GM12878 (cell line): ENCODE data around the gene POLE2. TPM values are rescaled to one million over a fixed set of nuclear protein-coding genes. Genes with fewer than 3 reads are reported as not detected.

Experiments
- BCLAF1 ChIP-seq: fragments of 450-650 bp; IDR thresholded peaks from 2 replicates; pipeline ENCODE4 v1.6.1; 2017; ENCODE audit warnings: antibody characterized with exemption, mild to moderate bottlenecking, moderate library complexity
- CHD1 ChIP-seq: IDR thresholded peaks from 2 replicates; pipeline ENCODE4 v1.6.1; 2012; ENCODE audit warnings: low read depth, low read length, improper control_type of control experiment
- CHD4 ChIP-seq: fragments of 200-600 bp; sonication (generic); IDR thresholded peaks from 2 replicates; pipeline ENCODE4 v1.6.1; 2016; ENCODE audit warnings: mild to moderate bottlenecking
- CREB1 ChIP-seq: IDR thresholded peaks from 2 replicates; pipeline ENCODE4 v1.6.1; 2012; ENCODE audit warnings: low read depth, mild to moderate bottlenecking, inconsistent platforms
- CREM ChIP-seq: IDR thresholded peaks from 2 replicates; pipeline ENCODE4 v1.6.1; 2014; ENCODE audit warnings: antibody characterized with exemption, low read depth
- ELK1 ChIP-seq: IDR thresholded peaks from 2 replicates; pipeline ENCODE4 v1.6.1; 2012; ENCODE audit warnings: low read depth, low read length, improper control_type of control experiment
- ESRRA ChIP-seq: IDR thresholded peaks from 2 replicates; pipeline ENCODE4 v1.6.1; 2012; ENCODE audit warnings: mild to moderate bottlenecking, low read length, improper control_type of control experiment
- IKZF1 ChIP-seq: fragments of 450-650 bp; conservative IDR thresholded peaks from 2 replicates; pipeline ENCODE4 v1.6.1; 2017; ENCODE audit warnings: antibody characterized with exemption, mild to moderate bottlenecking
- IRF5 ChIP-seq: fragments of 450-650 bp; IDR thresholded peaks from 2 replicates; pipeline ENCODE4 v1.6.1; 2017; ENCODE audit warnings: borderline replicate concordance
- MLLT1 ChIP-seq: fragments of 450-650 bp; IDR thresholded peaks from 2 replicates; pipeline ENCODE4 v1.6.1; 2016; ENCODE audit warnings: mild to moderate bottlenecking
- NFXL1 ChIP-seq: fragments of 450-650 bp; IDR thresholded peaks from 2 replicates; pipeline ENCODE4 v1.6.1; 2017; ENCODE audit warnings: antibody characterized with exemption, mild to moderate bottlenecking, borderline replicate concordance
- PAX5 ChIP-seq: IDR thresholded peaks from 2 replicates; pipeline ENCODE4 v1.6.1; 2011; ENCODE audit warnings: low read depth, low read length, borderline replicate concordance
- RUNX3 ChIP-seq: IDR thresholded peaks from 2 replicates; pipeline ENCODE4 v1.6.1; 2012; ENCODE audit warnings: low read length, inconsistent platforms
- SKIL ChIP-seq: fragments of 450-650 bp; IDR thresholded peaks from 2 replicates; pipeline ENCODE4 v1.6.1; 2017; ENCODE audit warnings: mild to moderate bottlenecking, low read depth, inconsistent platforms; ENCODE audit not compliant: poor library complexity, severe bottlenecking
- SMARCA5 ChIP-seq: fragments of 450-650 bp; IDR thresholded peaks from 2 replicates; pipeline ENCODE4 v1.6.1; 2017; ENCODE audit warnings: mild to moderate bottlenecking
- SMC3 ChIP-seq: IDR thresholded peaks from 2 replicates; pipeline ENCODE4 v1.6.1; 2011; ENCODE audit warnings: low read length, improper control_type of control experiment, borderline replicate concordance
- STAT3 ChIP-seq: IDR thresholded peaks from 2 replicates; pipeline ENCODE4 v1.6.1; 2011; ENCODE audit warnings: low read depth, low read length, improper control_type of control experiment
- SUPT20H ChIP-seq: IDR thresholded peaks from 2 replicates; pipeline ENCODE4 v1.6.1; 2011; ENCODE audit warnings: low read depth, mild to moderate bottlenecking, low read length, moderate library complexity, borderline replicate concordance; ENCODE audit not compliant: control insufficient read depth
- TCF12 ChIP-seq: IDR thresholded peaks from 2 replicates; pipeline ENCODE4 v1.6.1; 2011; ENCODE audit warnings: low read depth, mild to moderate bottlenecking, low read length
- TCF7 ChIP-seq: IDR thresholded peaks from 2 replicates; pipeline ENCODE4 v1.6.1; 2014; ENCODE audit warnings: antibody characterized with exemption, borderline replicate concordance
- WRNIP1 ChIP-seq: IDR thresholded peaks from 2 replicates; pipeline ENCODE4 v1.6.1; 2011; ENCODE audit warnings: low read depth, low read length, improper control_type of control experiment, borderline replicate concordance
- polyA plus RNA-seq, 11 experiments: library from polyadenylated mRNA; depleted of rRNA in 4 of 11; unstranded in 6 of 11; stranded (reverse) in 5 of 11; fragments of >200 nt; fragmentation: Nextera tagmentation in 4 of 11; fragmentation: Illumina TruSeq in 1 of 11; extraction: Ambion mirVana in 4 of 11; extraction: Trizol in 1 of 11; gene quantifications; 1 replicate in 1 of 11; 2 replicates in 10 of 11; pipeline versions ENCODE4 v1.2.1 to v1.2.3, GENCODE V29; 2011 to 2016; ENCODE audit warnings: inconsistent platforms in 2 of 11, missing spikeins in 2 of 11, low read depth in 1 of 11
- total RNA-seq, 4 experiments: library from RNA; depleted of rRNA in 3 of 4; stranded (reverse); fragments of >200 nt in 3 of 4; fragmentation: Illumina TruSeq in 1 of 4; extraction: Trizol in 1 of 4; gene quantifications; 2 replicates each; pipeline versions ENCODE4 v1.2.1 to v1.2.3, GENCODE V29; 2013 to 2021

Gene POLE2
- total and polyA plus RNA-seq, 10 of the 15 experiments (the other 5 are each of a cell fraction or from before 2014, with no cell fraction given), result 22.0 to 45.6 (median 38.8) TPM

- no peak for TF ChIP-seq BCLAF1
- 0 out of 2 replicates have a peak, but pooled peaks have one; percentile 35 for TF ChIP-seq STAT3
- no peak for TF ChIP-seq NFXL1
- TF ChIP-seq SUPT20H, result no peak
- no peak for TF ChIP-seq CHD4
- TF ChIP-seq CHD1, result no peak
- no peak for TF ChIP-seq SMC3
- no peak for TF ChIP-seq ESRRA
- no peak for TF ChIP-seq PAX5
- peak; percentile 66 for TF ChIP-seq MLLT1
- no peak for TF ChIP-seq SMARCA5
- TF ChIP-seq TCF12, result no peak
- 0 out of 2 replicates have a peak, but pooled peaks have one; percentile 48 for TF ChIP-seq CREB1
- no peak for TF ChIP-seq ELK1
- peak; percentile 42; the same call in 1 of the 2 replicates for TF ChIP-seq CREM
- no peak for TF ChIP-seq WRNIP1
- TF ChIP-seq IKZF1, result 0 out of 2 replicates have a peak, but pooled peaks have one; percentile 18
- TF ChIP-seq SKIL, result peak; percentile 64
- no peak for TF ChIP-seq IRF5
- TF ChIP-seq TCF7, result peak; percentile 47; the same call in 1 of the 2 replicates
- TF ChIP-seq RUNX3, result 0 out of 2 replicates have a peak, but pooled peaks have one; percentile 31
Measured at GRCh38 chr14:49623941-49624839, 63.8 kb downstream of the POLE2 start (continued).
